22Rv1 (cell line): ENCODE data around the gene SLC12A7.

Experiments used
- H3K27ac ChIP-seq: fragments of 450-650 bp; 2 replicates; pipeline ENCODE4 v1.5.1; 2017
- ZFX ChIP-seq: fragments of 450-650 bp; IDR thresholded peaks from 2 replicates; pipeline ENCODE4 v1.6.1; 2017; ENCODE audit warnings: antibody characterized with exemption, borderline replicate concordance
- TF ChIP-seq, protein P1 (sequence below): fragments of 450-650 bp; IDR thresholded peaks from 2 replicates; pipeline ENCODE4 v1.5.1; 2017; ENCODE audit warnings: mild to moderate bottlenecking

The SLC12A7 gene

DNA sequence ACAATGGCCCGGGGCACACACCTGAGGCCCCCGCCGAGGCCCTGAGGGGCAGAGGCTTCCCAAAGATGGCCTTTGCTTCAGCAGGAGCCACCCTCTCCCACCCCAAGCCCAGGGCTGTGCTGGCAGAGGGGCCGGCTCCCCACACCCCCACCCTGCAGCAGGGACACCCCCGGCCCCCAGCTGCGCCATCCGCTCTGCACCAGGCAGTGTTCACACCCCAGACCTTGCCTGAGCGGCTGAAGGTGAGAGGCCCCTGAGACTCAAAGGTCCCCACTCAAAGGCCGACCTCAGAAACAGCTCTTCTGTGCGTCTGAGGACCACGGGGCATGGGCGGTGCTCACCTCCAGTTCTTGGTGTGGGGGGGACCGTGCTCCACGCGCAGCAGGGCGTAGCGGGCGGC is 37.6 kb downstream of the SLC12A7 start:
- H3K27ac ChIP-seq, result no peak overlapping the region
- TF ChIP-seq, protein P1, sequence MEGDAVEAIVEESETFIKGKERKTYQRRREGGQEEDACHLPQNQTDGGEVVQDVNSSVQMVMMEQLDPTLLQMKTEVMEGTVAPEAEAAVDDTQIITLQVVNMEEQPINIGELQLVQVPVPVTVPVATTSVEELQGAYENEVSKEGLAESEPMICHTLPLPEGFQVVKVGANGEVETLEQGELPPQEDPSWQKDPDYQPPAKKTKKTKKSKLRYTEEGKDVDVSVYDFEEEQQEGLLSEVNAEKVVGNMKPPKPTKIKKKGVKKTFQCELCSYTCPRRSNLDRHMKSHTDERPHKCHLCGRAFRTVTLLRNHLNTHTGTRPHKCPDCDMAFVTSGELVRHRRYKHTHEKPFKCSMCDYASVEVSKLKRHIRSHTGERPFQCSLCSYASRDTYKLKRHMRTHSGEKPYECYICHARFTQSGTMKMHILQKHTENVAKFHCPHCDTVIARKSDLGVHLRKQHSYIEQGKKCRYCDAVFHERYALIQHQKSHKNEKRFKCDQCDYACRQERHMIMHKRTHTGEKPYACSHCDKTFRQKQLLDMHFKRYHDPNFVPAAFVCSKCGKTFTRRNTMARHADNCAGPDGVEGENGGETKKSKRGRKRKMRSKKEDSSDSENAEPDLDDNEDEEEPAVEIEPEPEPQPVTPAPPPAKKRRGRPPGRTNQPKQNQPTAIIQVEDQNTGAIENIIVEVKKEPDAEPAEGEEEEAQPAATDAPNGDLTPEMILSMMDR, result no peak
- TF ChIP-seq ZFX, result no peak

DNA sequence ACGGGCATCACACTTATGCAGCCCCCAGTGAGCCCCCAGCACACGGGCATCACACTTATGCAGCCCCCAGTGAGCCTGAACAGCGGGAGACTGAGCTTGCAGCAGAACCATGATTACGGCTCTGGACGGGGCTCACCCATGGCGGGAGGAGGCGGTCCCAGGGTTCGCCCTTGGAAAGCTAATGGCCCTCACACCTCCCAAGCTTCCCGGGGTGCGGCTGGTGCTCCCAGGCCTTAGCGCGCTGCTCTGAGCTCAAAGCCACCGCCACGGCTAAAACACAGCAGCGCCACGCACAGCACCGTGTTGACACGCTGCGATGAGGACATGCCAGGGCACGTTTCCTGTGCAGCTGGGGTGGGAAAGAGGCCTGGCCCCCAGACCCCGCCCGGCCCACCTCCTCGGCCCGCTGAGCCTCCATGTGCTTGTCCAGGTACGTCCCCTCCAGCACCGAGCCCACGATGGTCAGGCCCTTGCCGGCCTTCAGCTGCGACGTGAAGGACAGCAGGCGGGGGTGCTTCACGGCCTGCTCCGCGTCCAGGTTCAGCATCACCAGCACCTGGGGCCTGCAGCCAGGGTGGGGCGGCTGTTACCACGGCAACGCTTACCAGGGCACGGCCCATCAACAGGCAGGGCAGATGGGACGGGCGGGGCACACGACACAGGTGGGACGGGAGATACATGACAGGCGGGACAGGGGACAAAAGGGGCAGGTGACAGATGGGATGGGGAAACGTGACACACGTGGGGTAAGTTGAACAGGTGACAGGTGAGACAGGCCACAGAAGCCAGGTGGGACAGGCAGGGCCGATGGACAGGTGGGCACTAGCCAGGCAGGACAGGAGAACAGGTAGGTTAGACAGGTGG is 38.4 kb downstream of the SLC12A7 start:
- TF ChIP-seq ZFX, result no peak
- TF ChIP-seq, protein P1, result no peak
- no peak overlapping the region for H3K27ac ChIP-seq

DNA sequence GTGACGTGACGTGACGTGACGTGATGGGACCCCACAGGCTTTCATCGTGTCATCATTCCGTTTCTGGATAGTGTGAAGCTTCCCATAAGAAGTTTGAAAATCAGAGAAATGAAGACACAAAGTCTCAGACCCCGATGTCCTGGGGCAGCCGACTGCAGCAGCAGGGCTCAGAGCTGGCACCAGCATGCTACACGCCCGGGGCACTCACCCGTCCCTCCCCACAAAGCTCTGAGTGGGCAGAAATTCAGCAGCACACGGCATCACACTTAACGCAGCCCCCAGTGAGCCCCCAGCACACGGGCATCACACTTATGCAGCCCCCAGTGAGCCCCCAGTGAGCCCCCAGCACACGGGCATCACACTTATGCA is 42.2 kb downstream of the SLC12A7 start:
- no peak for TF ChIP-seq ZFX
- TF ChIP-seq, protein P1, result no peak
- no peak overlapping the region for H3K27ac ChIP-seq

DNA sequence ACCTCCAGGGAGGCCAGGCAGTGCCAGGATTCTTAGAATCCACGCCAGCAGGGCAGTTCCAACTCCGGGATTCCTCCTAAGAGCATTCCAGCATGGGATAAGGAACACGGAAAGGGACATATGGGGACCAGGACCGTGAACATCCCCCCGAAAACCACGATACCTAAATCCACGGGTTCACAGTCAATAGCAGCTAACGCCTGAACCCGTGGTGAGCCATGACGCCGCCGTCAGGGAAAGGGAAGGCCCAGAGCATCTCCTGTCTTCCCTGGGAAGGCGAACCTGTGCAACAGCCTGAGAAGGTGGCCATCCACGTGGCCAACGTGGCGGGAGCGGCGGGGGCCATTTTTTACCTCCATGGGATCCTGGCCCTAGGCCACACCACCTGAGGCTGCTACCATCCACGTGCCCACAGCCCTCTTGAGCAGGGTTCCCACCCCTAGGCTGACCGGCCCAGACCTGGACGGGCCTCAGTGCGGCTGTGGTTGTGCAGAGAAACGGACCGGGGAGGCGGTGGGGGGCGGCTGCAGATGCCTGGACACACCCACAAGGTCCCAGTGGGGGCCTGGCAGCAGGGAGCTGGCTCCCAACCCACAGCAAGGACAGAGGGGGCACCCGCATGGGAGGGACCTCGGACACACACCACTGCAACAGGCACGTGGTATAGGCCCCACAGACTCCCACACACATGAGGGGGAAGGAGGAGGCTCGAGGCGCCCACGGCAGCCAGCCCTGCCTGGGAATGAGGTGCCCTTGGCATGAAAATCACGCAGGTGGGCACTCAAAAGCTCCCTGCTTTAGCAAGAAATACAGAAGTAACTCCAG is 42.8 kb downstream of the SLC12A7 start:
- TF ChIP-seq ZFX, result no peak
- TF ChIP-seq, protein P1, result no peak
- H3K27ac ChIP-seq, result no peak overlapping the region

DNA sequence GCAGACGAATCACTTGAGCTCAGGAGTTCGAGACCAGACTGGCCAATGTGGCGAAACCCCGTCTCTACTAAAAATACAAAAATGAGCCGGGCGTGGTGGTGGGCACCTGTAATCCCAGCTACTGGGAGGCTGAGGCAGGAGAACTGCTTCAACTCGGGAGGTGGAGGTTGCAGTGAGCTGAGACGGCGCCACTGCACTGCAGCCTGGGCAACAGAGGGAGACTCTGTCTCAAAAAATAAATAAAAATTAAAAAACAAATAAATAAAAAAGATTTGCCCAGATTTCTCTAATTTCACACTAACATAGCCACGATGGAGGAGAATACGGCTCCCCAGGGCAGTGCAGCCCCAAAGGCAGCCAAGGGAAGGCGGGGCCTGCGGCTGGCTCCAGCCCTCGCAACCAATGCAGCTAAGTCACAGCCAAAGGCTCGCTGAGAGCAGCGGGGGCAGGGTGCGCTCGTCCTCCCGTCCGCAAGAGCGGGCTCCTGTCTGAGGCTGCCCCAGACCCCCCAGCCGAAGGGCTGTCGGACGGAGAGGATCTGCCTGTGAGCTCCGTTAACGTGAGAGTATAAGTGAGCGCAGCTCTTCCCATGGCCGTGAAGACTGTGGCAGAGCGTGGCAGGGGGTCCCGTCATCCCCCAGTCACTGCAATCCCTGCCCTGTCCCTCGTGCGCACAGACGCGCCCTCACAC is 43.5 kb downstream of the SLC12A7 start:
- TF ChIP-seq, protein P1, result no peak
- H3K27ac ChIP-seq, result no peak overlapping the region

DNA sequence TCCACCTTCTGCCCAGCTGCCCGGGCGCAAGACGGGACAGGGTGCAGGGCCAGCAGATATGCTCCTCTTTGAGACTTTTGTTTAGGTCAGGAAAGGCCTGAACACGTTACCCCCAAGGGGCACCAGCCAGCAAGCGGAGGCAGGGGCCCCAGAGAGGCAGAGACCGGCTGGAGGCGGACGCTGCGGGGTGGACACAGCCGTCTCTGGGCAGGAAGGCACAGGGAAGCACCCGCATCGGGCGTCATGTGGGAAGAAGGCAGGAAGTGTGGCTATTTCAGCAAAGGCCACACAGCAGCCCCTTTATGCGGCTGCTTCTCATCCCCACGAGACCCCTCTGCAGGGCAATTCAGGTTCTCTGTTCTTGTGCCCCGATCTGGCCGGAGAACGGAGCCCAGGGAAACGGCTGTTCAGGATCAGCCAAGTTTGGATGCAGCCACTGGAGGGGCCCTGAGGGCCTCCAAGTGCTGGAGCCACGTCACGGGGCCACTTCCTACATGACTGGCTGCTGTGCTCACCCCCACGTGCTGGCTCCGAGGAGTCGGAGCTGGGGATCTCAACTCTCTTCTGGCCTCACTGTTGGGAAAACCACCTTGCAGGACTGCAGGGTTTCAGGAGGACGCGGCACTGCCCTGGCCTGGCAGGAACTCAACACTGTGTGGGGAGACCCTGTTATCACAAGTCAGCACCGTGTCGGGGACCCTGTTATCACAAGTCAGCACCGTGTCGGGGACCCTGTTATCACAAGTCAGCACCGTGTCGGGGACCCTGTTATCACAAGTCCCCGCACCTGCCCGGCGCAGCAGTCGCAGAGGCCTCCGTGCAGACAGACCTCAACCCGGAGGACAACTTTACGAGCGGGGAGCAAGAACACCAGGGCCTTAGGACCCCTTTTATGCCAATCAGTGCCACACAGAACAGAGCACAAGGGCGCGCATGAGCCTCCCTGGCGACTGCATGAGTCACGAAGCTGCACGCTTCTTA is 44.4 kb downstream of the SLC12A7 start:
- TF ChIP-seq, protein P1, result no peak
- TF ChIP-seq ZFX, result no peak
- H3K27ac ChIP-seq, result no peak overlapping the region
